GM12865 (cell line): ENCODE measurements around the gene FAM168B.

ENCODE experiments used
- DNase-seq: peaks from one replicate; pipeline ENCODE4 v3.0.0; 2010; ENCODE audit warnings: low read depth
- H3K4me3 ChIP-seq: 2 replicates; pipeline ENCODE4 v1.5.1; 2011; ENCODE audit warnings: mild to moderate bottlenecking, low read depth, low read length, control low read depth
- CTCF ChIP-seq: IDR thresholded peaks from 2 replicates; pipeline ENCODE4 v1.5.1; 2011; ENCODE audit warnings: low read length, control low read depth, low read depth, inconsistent platforms; ENCODE audit not compliant: insufficient read depth; ENCODE audit errors: missing control alignments

Gene FAM168B

GRCh38 chr2:131058920-131059319 lies 34.3 kb downstream of the FAM168B start:
- TF ChIP-seq CTCF, result no peak
- DNase-seq, result no peak
- no peak overlapping the region for H3K4me3 ChIP-seq

- TF ChIP-seq CTCF, result no peak
- no peak overlapping the region for H3K4me3 ChIP-seq
- no peak for DNase-seq
Measured at GRCh38 chr2:131058214-131058843, 34.9 kb downstream of the FAM168B start.

GRCh38 chr2:131056932-131057287 lies 36.4 kb downstream of the FAM168B start:
- H3K4me3 ChIP-seq, result no peak overlapping the region
- DNase-seq, result no peak
- no peak for TF ChIP-seq CTCF

- TF ChIP-seq CTCF, result no peak
- no peak overlapping the region for H3K4me3 ChIP-seq
- no peak for DNase-seq
Measured at GRCh38 chr2:131056204-131056931, 36.9 kb downstream of the FAM168B start.

- TF ChIP-seq CTCF, result no peak
- H3K4me3 ChIP-seq, result no peak overlapping the region
- DNase-seq, result no peak
Measured at GRCh38 chr2:131055169-131056065, 37.8 kb downstream of the FAM168B start.

GRCh38 chr2:131054488-131054887 lies 38.8 kb downstream of the FAM168B start:
- no peak for TF ChIP-seq CTCF
- no peak for DNase-seq
- no peak overlapping the region for H3K4me3 ChIP-seq
